ENCODE data around the gene ZNF346.
"Not testable (repeated sequence)": the region's sequence is repeated elsewhere in the genome, so short reads cannot be mapped to it uniquely, and the experiment has no call there.

ZNF346 gene

DNA sequence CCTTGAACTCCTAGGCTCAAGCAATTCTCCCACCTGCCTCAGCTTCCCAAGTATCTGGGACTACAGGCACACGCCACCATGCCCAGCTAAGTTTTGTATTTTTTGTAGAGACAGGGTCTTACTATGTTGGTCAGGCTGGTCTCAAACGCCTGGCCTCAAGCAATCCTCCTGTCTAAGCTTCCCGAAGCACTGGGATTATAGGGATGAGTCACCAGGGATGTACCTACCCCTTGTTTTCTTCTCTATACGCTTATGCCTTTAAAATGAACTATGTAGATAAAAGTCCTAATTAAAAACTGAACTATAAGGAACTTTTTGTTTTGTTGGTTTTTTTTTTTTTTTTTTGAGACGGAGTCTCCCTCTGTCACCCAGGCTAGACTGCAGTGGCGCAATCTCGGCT lies 41.7 kb upstream of the ZNF346 start:
- POLR2A ChIA-PET = no interaction called here
- CTCF ChIA-PET = no interaction called here
- no peak overlapping the region for H3K4me3 ChIP-seq (ENCODE audit: low read depth, low read length)
- H3K4me1 ChIP-seq (ENCODE audit: control insufficient read depth, insufficient read depth, low read length) = no peaks in the 10 kb centered on the region
- H3K36me3 ChIP-seq (ENCODE audit: control insufficient read depth in 2 of 2, insufficient read depth in 1 of 2, low read length in 2 of 2) = peaks cover 36% of the 10 kb centered on the region in 2 experiments
- H3K9me3 ChIP-seq (ENCODE audit: control insufficient read depth, insufficient read depth, low read depth, low read length) = no peaks in the 10 kb centered on the region
- TF ChIP-seq GLI4 (tag by site-specific recombination; IDR thresholded peaks at IDR 0.05) (no peak), SP7 (tag by site-specific recombination; IDR thresholded peaks at IDR 0.05) (no peak), YY2 (tag by site-specific recombination; IDR thresholded peaks at IDR 0.05) (no peak), ZNF433 (tag by site-specific recombination; IDR thresholded peaks at IDR 0.05; ENCODE audit: low read depth) (no peak), ZNF621 (tag by site-specific recombination; IDR thresholded peaks at IDR 0.05) (no peak), ZNF654 (tag by site-specific recombination; IDR thresholded peaks at IDR 0.05; ENCODE audit: low read depth) (no peak), ZNF623 (tag by site-specific recombination; IDR thresholded peaks at IDR 0.05) (no peak), ZNF747 (tag by site-specific recombination; IDR thresholded peaks at IDR 0.05) (no peak), ZNF350 (tag by site-specific recombination; IDR thresholded peaks at IDR 0.05) (no peak), ZNF211 (tag by site-specific recombination; IDR thresholded peaks at IDR 0.05; ENCODE audit: low read depth) (no peak)
- TF ChIP-seq, protein P1, sequence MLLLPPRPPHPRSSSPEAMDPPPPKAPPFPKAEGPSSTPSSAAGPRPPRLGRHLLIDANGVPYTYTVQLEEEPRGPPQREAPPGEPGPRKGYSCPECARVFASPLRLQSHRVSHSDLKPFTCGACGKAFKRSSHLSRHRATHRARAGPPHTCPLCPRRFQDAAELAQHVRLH (tag by site-specific recombination; IDR thresholded peaks at IDR 0.05) = no peak
- TF ChIP-seq, protein P2, sequence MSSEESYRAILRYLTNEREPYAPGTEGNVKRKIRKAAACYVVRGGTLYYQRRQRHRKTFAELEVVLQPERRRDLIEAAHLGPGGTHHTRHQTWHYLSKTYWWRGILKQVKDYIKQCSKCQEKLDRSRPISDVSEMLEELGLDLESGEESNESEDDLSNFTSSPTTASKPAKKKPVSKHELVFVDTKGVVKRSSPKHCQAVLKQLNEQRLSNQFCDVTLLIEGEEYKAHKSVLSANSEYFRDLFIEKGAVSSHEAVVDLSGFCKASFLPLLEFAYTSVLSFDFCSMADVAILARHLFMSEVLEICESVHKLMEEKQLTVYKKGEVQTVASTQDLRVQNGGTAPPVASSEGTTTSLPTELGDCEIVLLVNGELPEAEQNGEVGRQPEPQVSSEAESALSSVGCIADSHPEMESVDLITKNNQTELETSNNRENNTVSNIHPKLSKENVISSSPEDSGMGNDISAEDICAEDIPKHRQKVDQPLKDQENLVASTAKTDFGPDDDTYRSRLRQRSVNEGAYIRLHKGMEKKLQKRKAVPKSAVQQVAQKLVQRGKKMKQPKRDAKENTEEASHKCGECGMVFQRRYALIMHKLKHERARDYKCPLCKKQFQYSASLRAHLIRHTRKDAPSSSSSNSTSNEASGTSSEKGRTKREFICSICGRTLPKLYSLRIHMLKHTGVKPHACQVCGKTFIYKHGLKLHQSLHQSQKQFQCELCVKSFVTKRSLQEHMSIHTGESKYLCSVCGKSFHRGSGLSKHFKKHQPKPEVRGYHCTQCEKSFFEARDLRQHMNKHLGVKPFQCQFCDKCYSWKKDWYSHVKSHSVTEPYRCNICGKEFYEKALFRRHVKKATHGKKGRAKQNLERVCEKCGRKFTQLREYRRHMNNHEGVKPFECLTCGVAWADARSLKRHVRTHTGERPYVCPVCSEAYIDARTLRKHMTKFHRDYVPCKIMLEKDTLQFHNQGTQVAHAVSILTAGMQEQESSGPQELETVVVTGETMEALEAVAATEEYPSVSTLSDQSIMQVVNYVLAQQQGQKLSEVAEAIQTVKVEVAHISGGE (tag by site-specific recombination; conservative IDR thresholded peaks at IDR 0.05; ENCODE audit: low read depth) = no peak
- TF ChIP-seq, protein P3, sequence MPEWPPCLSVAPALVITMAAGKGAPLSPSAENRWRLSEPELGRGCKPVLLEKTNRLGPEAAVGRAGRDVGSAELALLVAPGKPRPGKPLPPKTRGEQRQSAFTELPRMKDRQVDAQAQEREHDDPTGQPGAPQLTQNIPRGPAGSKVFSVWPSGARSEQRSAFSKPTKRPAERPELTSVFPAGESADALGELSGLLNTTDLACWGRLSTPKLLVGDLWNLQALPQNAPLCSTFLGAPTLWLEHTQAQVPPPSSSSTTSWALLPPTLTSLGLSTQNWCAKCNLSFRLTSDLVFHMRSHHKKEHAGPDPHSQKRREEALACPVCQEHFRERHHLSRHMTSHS (tag by site-specific recombination; IDR thresholded peaks at IDR 0.05) = no peak
- TF ChIP-seq, protein P4, sequence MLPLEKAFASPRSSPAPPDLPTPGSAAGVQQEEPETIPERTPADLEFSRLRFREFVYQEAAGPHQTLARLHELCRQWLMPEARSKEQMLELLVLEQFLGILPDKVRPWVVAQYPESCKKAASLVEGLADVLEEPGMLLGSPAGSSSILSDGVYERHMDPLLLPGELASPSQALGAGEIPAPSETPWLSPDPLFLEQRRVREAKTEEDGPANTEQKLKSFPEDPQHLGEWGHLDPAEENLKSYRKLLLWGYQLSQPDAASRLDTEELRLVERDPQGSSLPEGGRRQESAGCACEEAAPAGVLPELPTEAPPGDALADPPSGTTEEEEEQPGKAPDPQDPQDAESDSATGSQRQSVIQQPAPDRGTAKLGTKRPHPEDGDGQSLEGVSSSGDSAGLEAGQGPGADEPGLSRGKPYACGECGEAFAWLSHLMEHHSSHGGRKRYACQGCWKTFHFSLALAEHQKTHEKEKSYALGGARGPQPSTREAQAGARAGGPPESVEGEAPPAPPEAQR (tag by site-specific recombination; IDR thresholded peaks at IDR 0.05) = no peak
- no peak overlapping the region for H3K27ac ChIP-seq (ENCODE audit: extremely low read depth, low read depth, low read length)

DNA sequence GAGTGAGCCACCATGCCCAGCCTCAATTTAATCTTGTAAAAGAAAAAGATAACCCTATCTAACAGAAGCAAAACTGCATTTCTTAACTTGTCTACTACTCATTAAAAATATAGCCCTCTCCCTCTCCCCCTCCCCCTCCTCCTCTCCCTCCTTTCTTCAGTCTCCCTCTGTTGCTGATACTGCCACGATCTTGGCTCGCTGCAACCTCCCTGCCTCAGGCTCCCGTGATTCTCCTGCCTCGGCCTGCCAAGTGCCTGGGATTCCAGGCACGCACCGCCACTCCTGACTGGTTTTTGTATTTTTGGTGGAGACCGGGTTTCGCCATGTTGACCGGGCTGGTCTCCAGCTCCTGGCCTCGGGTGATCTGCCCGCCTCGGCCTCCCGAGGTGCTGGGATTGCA lies 39.4 kb upstream of the ZNF346 start:
- POLR2A ChIA-PET = interaction anchor here (0.7 kb wide), 1 partner anchor 20 kb away, joined by 3 read pairs; no protein-coding TSS in a partner anchor
- H3K36me3 ChIP-seq (ENCODE audit: control insufficient read depth in 2 of 2, insufficient read depth in 1 of 2, low read length in 2 of 2) = peaks cover 32 to 36% of the 10 kb centered on the region in 2 experiments
- CTCF ChIA-PET = interaction anchor here (1.0 to 1.4 kb wide), 2 partner anchors 12 to 23 kb away, joined by 3 to 4 read pairs; no protein-coding TSS in a partner anchor
- H3K4me3 ChIP-seq (ENCODE audit: low read depth, low read length); H3K27ac ChIP-seq (ENCODE audit: extremely low read depth, low read depth, low read length); H3K9me3 ChIP-seq (ENCODE audit: control insufficient read depth, insufficient read depth, low read depth, low read length); H3K4me1 ChIP-seq (ENCODE audit: control insufficient read depth, insufficient read depth, low read length): not testable (repeated sequence)

DNA sequence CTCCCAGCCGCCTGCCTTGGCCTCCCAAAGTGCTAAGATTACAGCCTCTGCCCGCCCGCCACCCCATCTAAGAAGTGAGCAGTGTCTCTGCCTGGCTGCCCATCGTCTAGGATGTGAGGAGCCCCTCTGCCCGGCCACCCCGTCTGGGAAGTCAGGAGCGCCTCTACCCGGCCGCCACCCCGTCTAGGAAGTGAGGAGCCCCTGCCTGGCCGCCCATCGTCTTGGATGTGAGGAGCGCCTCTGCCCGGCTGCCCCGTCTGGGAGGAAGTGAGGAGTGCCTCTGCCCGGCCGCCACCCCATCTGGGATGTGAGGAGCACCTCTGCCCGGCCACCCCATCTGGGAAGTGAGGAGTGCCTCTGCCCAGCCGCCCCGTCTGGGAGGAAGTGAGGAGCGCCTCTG lies 38.9 kb upstream of the ZNF346 start:
- H3K4me1 ChIP-seq (ENCODE audit: control insufficient read depth, insufficient read depth, low read length); H3K9me3 ChIP-seq (ENCODE audit: control insufficient read depth, insufficient read depth, low read depth, low read length); H3K4me3 ChIP-seq (ENCODE audit: low read depth, low read length); POLR2A ChIA-PET; CTCF ChIA-PET; H3K27ac ChIP-seq (ENCODE audit: extremely low read depth, low read depth, low read length): not testable (repeated sequence)
- peaks cover 31 to 35% of the 10 kb centered on the region in 2 experiments for H3K36me3 ChIP-seq (ENCODE audit: control insufficient read depth in 2 of 2, insufficient read depth in 1 of 2, low read length in 2 of 2)

DNA sequence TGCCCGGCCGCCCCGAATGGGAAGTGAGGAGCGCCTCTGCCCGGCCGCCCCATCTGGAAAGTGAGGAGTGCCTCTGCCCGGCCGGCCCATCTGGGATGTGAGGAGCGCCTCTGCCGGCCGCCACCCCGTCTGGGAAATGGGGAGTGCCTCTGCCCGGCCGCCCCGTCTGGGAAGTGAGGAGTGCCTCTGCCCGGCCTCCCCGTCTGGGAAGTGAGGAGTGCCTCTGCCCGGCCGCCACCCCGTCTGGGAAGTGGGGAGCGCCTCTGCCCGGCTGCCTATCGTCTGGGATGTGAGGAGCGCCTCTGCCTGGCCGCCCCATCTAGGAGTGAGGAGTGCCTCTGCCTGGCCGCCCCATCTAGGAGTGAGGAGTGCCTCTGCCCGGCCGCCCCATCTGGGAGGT lies 38.3 kb upstream of the ZNF346 start:
- H3K9me3 ChIP-seq (ENCODE audit: control insufficient read depth, insufficient read depth, low read depth, low read length) = not testable (repeated sequence)

More for the DNA sequence above, 38.3 kb upstream of the ZNF346 start:
- H3K4me1 ChIP-seq (ENCODE audit: control insufficient read depth, insufficient read depth, low read length); CTCF ChIA-PET; H3K27ac ChIP-seq (ENCODE audit: extremely low read depth, low read depth, low read length); POLR2A ChIA-PET; H3K4me3 ChIP-seq (ENCODE audit: low read depth, low read length): not testable (repeated sequence)
- H3K36me3 ChIP-seq (ENCODE audit: control insufficient read depth in 2 of 2, insufficient read depth in 1 of 2, low read length in 2 of 2) = peaks cover 25 to 29% of the 10 kb centered on the region in 2 experiments

All from HEK293 (cell line).